GM21723 (cell line): ENCODE data around the gene RPLP2.
A peak's percentile ranks its signal among the peaks of the same experiment; 100 is the strongest.

Experiments used
- ATAC-seq: cut with Tn5 transposase; IDR thresholded peaks from one replicate; pipeline ENCODE4 v1.9.1; 2021; ENCODE audit warnings: mild to moderate bottlenecking, moderate library complexity; ENCODE audit not compliant: unreplicated experiment

Gene RPLP2

DNA sequence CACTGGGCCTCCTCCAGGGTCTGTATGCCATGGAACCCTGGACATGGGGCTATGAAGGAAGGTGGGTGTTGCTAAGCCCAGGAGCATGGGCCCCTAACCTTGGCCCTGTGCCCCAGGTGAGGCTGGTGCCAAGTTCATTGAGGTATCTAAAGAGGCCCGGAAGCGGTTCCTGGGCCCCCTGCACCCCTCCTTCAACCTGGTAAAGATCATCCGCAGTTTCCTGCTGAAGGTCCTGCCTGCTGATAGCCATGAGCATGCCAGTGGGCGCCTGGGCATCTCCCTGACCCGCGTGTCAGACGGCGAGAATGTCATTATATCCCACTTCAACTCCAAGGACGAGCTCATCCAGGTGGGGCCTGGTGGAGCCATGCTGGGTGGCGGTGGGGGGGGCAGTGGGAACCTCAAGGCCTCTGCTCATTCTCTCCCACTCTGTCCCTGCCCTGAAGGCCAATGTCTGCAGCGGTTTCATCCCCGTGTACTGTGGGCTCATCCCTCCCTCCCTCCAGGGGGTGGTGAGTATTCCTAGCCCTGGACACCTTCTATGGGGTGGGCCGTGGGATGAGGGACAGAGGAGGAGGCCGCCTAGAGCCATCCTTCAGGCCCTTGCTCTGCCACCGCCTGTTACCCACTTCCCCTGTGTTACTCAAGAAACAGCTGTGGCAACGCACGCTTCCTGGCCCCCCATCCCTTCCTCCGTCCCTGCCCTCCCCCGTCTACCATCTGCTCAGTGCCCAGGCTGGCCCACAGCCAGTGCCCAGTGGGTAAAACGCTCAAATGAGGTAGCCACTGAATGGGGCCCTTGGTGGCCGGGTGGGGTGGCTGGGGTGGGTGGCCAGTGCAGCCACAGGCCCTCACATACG is 12.0 kb downstream of the RPLP2 start:
- no peak for ATAC-seq

DNA sequence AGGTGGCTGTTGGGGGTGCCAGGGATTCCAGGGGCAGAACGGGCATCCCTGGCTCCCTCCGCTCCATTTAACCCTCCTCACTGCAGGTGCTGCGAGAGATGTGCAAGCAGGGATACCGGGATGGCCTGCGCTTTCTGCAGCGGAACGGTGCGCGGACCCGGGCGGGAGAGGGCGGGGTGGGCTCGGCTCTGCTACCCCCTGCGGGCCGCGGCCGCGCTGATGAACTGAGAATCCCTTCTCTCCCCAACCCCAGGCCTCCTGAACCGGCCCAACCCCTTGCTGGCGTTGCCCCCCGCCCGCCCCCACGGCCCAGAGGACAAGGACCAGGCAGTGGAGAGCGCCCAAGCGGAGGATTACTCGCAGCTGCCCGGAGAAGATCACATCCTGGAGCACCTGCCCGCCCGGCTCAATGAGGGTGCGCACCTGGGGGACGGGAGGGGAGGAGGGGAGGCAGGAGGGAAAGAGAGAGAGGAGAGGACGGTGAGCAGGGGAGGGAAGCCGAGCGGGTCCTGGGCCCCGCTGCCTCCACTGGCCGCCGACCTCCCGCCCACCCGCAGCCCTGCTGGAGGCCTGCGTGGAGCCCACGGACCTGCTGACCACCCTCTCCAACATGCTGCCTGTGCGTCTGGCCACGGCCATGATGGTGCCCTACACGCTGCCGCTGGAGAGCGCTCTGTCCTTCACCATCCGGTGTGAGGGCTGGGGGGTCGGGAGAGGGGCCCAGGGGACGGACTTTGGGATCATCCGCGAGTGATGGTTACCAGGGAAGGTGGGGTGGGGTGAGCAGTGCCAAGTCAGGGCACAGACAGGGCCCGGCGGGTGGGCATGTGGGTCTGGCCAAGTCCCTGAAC is 13.9 kb downstream of the RPLP2 start:
- ATAC-seq = no peak

DNA sequence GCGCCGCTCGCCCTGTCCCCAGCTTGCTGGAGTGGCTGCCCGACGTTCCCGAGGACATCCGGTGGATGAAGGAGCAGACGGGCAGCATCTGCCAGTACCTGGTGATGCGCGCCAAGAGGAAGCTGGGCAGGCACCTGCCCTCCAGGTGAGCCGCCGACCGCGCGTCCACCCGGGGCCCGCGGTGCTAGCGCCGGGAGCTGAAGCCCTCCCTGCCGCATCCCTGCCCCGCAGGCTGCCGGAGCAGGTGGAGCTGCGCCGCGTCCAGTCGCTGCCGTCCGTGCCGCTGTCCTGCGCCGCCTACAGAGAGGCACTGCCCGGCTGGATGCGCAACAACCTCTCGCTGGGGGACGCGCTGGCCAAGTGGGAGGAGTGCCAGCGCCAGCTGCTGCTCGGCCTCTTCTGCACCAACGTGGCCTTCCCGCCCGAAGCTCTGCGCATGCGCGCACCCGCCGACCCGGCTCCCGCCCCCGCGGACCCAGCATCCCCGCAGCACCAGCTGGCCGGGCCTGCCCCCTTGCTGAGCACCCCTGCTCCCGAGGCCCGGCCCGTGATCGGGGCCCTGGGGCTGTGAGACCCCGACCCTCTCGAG is 14.6 kb downstream of the RPLP2 start:
- ATAC-seq = no peak

DNA sequence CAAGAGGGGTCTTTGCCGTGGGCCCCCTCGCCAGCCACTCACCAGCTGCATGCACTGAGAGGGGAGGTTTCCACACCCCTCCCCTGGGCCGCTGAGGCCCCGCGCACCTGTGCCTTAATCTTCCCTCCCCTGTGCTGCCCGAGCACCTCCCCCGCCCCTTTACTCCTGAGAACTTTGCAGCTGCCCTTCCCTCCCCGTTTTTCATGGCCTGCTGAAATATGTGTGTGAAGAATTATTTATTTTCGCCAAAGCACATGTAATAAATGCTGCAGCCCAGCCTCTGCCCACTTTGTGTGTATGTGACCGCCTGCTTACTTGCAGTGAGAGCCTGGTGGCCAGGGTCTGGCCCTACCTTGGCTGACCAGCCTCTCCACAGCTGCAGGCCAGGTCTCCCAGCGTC is 15.2 kb downstream of the RPLP2 start:
- ATAC-seq = no peak

DNA sequence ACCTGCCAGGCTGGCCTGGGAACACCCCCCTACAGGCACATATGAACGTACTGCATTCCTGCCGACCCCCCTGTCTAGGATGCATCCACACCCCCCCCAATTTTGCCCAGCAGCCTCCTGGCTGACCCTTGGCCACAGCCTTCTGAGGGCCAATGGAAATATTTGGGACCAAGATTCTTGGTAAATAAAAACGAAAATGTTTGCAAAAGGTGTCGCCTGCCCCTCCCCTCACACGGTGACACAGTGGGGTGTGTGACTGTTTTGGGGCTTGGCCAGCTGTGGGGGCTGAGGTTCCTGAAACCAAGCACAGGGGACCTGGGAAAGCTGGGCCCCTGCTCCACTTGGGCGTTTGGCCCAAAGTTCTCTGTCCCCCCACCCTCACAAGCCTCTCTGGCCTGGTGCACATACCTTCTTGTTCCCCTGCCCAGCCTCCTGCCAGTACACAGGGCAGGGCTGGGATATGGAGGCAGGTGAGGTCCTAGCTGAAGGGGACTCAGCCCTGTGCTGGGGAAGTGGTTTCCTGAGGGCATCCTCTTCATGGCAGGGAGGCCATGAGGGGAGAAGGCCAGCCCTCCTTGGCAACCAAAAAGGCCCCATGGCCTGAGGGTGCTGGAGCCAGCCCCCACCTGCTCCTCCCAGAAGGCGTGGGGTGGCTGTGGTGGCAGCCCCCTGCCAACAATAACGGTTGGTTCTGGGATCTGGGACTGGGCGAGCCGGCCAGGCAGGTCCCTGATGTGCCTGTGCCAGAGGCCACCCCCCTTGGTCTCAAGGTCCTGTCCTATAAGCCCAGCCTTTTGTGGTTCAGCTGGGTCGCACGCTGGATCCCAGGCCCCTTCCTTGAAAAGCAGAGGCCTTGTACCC is 15.8 kb downstream of the RPLP2 start:
- no peak for ATAC-seq

DNA sequence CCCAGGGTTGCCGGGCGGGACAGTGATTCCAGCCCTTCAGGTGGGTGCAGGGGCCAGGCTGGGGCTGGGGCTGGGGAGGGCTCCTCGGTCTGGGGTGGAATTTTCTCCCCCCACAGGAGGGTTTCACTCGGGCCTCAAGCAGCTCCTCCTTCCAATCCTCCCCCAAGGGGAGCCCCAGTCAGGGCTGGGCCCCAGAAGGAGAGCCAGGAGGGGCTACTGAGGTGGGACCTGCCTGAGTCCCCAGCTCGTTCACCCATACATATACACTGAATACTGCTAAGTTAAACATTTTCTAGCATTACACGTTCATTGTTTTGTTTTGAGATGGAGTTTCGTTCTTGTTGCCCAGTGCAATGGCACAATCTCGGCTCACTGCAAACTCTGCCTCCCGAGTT is 16.5 kb downstream of the RPLP2 start:
- no peak for ATAC-seq

DNA sequence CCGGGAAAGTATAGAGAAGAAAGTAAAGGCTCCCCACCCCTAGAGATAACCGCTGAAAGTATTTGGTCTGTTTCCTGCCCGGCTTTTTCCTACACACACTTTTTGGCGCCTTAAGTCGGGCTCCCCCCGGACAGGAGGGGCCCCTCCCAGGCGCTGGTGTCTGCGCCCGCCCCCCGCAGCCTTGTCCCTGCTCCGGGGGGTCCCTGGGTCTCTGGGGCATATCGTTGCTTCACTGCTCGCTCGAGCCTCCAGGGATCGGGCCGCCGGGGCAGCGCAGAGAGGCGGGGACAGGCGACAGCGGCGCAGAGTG is 17.0 kb downstream of the RPLP2 start:
- no peak for ATAC-seq

DNA sequence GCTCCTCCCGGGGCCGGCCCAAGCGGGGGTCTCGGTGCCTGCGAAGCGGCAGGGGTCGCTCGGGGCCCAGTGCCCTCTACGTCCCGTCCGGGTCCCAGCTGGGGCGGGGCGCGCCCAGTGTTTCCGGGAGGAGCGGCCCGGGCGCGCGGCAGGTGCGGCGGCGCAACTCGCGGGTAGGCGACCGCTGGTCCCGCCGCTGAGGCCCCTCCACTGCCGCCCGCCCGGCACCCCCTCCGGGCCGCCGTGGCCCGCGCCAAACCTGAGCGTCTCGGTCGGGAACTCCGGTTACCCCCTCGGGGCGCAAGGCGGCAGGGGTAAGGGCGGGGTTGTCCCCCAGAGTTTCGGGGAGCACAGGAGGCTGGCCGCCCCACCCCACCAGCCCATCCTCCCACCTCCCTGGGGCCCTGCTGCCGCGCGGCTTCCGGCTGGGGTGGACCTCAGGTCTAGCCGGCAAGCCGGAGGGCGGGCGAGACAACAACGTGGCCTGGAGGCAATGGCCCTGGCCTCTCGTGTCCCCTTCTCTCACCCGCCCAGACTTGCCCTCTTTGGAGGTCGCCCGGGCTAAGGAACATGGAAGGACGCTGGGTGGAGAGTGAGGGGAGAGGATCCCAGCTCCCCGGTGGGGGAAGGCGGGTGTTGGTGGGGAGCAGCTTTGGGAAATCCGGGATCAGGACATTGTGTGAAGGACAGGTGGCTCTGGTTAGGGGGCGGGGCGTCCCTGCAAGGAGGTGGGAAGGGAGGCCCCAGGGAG is 17.6 kb downstream of the RPLP2 start:
- no peak for ATAC-seq

DNA sequence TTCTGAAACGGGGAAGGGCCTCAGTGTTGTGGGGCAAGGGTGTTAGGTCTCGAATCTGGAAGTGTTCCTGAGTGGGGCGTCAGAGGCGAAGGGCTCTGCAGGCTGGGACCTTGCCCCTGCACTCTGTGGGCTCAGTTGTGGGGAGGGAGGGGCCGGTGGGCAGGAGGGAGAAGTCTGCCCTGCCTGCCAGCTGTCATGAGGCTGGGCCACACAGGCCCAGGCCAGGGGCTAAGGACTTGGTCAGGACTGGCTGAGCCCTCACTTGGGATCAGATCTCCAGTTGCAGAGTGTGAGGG is 18.1 kb downstream of the RPLP2 start, which contains the start of gene CRACR2B:
CRACR2B (plus strand) TSS at position 23 of the 296 bp plus-strand sequence. CDS start 689 bp downstream, outside the sequence.
- no peak for ATAC-seq

DNA sequence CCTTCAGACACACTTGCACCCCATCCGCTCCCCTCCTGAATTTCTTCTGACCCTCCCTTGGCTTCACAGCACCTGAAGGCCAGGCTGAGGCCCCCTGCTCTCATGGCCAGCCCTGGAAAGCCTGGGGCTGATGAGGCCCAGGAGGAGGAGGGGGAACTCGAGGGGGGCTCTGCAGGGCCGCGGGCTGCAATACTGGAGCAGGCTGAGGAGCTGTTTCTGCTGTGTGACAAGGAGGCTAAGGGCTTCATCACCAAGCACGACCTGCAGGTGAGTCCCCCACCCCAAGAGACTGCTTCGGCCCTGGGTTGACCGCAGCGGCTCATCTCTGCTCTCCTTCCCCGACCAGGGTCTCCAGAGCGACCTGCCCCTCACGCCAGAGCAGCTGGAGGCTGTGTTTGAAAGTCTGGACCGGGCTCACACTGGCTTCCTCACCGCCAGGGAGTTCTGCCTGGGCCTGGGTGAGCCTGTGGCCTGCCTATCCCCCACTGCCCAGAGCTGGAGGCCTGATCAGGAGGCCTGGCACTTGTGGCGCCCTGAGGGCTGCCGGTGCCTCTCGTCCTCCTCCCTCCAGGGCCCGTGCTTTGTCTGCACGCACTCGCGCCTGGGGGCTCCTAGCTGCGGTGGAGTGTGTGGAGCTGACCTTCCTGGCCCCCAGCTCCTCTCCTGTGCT is 18.9 kb downstream of the RPLP2 start:
- ATAC-seq = no peak

DNA sequence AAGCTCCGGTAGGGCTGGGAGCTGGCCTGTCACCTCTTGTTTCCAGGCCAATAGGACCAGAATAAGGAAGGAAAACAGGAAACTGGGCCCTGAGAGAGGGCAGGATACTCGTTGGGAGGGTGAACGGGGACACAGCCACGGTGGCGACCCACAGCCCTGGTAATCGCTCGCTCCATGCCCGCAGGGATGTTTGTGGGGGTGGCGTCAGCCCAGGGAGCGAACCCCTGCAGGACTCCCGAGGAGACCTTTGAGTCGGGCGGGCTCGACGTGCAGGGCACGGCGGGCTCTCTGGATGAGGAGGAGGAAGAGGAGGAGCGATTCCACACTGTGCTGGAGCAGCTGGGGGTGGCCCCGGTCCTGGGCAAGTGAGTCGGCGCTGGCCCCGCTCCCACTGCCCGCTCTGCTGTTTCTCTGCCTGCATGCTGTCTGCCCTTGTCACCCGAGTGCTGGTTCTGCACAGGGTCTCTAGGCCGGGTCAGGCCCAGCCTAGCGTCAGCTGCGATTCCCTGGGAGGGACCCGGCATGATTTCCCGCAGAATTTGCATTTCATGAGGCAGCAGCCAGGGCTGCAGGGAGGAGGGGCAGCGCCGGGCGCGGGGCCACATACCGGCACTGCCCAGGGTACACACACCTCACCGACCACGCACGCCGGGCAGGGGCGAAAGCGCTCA is 19.5 kb downstream of the RPLP2 start:
- no peak for ATAC-seq

DNA sequence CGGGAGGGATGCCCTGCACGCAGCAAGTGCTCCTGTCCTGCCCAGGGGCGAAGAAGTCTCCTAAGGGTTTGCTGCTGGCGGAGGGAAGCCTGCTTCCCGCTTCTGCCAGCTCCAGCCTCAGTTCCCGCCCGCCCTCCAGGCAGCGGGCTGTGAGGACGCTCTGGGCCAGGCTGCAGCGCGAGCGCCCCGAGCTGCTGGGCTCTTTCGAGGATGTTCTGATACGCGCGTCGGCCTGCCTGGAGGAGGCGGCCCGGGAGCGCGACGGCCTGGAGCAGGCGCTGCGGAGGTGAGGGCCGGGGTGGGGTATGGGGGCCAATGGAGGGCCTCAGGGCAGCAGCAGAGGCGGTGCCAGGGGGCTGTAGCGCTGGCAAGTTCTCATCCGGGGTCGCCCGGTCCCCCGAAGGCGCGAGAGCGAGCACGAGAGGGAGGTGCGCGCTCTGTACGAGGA is 20.1 kb downstream of the RPLP2 start:
- ATAC-seq = no peak

DNA sequence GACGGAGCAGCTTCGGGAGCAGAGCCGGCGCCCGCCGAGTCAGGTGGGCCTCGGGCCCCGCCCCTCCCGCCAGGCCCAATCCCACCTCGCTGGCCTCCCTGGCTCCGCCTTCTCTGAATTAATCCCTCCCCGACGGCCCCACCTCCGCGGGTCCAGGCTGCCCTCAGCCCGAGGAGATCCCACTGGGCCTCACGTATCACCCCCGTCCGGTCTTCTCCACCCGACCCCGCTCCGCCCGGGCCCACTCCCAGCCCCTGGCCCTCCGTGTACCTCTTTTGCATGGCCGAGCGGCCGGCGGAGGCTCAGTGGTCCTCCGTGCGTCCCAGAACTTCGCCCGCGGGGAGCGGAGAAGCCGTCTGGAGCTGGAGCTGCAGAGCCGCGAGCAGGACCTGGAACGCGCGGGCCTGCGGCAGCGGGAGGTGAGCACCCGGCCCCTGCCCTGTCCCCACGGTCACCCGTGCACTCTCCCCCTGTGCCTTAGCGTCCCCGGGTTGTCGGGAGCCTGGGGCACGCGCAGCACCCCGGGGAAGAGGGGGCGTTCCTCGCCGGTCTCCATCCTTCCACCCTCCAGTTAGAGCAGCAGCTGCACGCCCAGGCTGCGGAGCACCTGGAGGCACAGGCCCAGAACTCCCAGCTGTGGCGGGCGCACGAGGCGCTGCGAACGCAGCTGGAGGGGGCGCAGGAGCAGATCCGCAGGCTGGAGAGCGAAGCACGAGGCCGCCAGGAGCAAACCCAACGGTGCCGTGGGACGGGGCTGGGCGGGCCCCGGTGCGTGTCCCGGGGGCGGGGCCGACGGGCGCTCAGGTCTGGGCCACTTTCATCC is 20.7 kb downstream of the RPLP2 start:
- ATAC-seq = no peak

DNA sequence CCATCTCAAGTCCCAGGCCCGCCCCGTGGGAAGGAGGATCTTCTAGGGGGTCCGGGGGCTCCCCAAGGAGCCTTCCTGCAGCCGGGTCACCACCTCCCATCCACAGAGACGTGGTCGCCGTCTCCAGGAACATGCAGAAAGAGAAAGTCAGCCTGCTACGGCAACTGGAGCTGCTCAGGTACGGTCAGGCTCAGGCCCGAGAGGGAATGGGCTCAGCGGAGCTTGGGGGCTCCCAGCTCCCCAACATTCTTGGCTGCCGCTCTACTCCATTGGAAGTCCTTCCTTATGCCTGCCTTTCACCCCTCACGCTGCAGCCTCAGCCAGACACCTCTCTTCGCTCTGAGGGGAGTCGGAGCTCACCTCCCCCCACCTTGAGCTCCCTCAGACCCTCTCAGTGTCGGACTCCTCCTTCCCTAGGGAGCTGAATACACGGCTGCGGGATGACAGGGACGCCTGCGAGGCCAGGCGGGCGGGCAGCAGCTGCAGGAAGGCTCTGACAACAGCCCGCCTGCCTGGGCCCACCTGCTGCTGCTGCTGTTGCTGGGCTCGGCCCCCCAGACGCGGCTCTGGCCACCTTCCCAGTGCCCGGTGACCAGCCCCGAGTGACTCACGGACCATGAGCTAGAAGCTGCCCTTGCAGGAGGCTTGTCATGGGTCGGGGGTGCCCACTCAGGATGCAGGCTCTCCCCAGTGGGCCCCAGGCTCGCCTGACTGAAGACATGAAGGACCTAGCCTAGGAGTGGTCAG is 21.5 kb downstream of the RPLP2 start:
- no peak for ATAC-seq

DNA sequence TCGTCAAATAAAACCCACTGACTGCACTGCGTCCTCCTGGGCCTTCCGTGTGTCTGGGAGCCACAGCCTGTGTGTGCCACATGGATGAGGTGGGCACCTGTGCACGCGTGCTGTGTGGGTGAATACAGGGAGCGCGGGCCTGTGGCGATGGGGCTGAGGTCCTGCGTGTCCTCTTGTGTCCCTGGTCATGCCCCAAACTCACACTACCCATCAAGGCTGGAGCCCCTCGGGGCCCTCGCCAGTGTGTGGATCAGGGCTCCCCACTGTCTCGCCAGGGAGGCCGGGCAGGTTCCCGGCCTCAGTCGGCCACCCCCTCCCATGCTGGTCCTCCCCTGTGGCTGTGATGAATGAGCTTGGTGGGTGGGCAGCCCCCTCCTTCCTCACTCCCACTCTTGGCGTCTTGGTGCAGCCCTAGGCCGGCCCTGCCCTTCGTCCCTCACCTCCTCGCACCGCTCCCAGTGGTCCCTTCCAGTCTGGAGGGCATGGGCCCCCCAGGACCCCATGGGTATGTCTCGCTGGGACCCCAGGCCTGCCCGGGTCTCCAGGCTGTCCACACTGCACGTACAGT is 22.3 kb downstream of the RPLP2 start:
- no peak for ATAC-seq

DNA sequence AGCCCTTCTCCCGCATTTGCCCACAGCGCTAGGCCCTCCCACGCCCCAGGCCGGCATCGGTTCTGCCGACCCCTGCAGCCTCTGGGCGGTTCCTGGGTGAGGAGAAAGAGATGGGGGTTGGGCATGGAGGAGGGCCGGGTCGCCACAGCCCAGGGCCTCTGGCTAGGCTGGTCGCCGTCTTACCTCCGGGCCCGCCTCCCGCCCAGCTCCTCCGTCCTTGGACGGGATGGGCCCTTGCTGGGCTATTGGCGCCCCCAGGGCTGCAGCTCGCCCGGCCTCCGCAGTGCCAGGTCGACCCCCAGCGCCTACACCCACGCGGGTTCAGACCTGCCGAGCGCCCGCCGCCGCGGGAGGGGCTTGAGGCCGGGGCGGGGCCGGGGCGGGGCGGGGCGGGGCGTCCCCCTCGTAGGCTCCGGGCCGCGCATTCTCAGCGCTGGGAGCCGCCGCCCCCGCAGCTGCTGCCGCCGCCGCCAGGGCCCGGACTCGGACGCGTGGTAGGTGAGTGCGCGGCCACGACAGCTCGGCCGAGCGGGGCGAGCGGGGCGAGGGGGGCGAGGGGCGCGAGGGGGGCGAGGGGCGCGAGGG is 22.9 kb downstream of the RPLP2 start, which contains the start of gene CD151:
CD151 (plus strand) TSS at position 424 of the 585 bp plus-strand sequence. CDS start 3,118 bp downstream, outside the sequence.
- ATAC-seq = peak; percentile 42
